Adrenal gland (tissue), 5 donors: ENCODE measurements around the gene CTSO.

Experiments
- POLR2A ChIP-seq, 2 donors: fragments of 450-650 bp; IDR thresholded peaks; one replicate each; pipeline ENCODE4 v1.6.1; 2017; ENCODE audit warnings: antibody characterized with exemption in 2 of 2, mild to moderate bottlenecking in 2 of 2, moderate library complexity in 1 of 2
- TF ChIP-seq, protein P1 (sequence below), 6 experiments: fragments of 450-650 bp in 4 of 6; fragments of 200-600 bp in 2 of 6; sonication (generic) in 1 of 6; IDR thresholded peaks; 1 replicate in 5 of 6; 2 replicates in 1 of 6; pipeline versions ENCODE4 v1.5.1 to v1.8.0; 2016 to 2021; ENCODE audit warnings: antibody characterized with exemption in 6 of 6, mild to moderate bottlenecking in 2 of 6, moderate library complexity in 1 of 6
- donor health status: DM: no; HTN: no; CAD: no.

DNA sequence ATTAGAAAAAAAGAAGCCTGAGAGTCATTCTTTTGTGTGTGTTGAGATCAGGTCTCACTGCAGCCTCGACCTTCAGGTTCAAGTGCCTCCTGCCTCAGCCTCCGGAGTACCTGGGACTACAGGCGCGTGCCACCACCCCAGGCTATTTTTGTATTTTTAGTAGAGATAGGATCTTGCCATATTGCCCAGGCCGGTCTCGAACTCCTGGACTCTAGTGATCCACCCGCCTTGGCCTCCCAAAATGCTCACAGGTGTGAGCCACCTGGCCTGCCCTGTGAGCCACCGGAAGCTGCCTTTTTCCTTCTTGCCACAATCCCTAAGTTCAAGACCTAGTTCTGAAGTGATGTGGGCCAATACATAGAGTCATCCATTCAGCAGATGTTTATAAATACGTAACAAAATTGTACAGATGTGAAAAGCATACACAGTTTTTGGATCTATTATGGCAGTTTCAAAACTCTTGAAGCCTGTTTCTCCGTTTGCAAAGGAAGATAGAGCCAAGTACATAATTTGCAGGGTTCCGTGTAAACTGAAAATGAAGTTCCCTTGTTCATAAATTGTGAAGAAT lies 536 bp upstream of the CTSO start:
- TF ChIP-seq, protein P1, sequence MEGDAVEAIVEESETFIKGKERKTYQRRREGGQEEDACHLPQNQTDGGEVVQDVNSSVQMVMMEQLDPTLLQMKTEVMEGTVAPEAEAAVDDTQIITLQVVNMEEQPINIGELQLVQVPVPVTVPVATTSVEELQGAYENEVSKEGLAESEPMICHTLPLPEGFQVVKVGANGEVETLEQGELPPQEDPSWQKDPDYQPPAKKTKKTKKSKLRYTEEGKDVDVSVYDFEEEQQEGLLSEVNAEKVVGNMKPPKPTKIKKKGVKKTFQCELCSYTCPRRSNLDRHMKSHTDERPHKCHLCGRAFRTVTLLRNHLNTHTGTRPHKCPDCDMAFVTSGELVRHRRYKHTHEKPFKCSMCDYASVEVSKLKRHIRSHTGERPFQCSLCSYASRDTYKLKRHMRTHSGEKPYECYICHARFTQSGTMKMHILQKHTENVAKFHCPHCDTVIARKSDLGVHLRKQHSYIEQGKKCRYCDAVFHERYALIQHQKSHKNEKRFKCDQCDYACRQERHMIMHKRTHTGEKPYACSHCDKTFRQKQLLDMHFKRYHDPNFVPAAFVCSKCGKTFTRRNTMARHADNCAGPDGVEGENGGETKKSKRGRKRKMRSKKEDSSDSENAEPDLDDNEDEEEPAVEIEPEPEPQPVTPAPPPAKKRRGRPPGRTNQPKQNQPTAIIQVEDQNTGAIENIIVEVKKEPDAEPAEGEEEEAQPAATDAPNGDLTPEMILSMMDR (IDR thresholded peaks at IDR 0.05) = no peak
- TF ChIP-seq POLR2A (IDR thresholded peaks at IDR 0.05) = no peak
